ENCODE data around the gene SYF2.

- TF ChIP-seq CSDC2 (CRISPR knock-in tag; IDR thresholded peaks at IDR 0.05): no peak
- TF ChIP-seq ZNF8 (CRISPR knock-in tag; IDR thresholded peaks at IDR 0.05): no peak
- TF ChIP-seq ZFP3 (CRISPR knock-in tag; IDR thresholded peaks at IDR 0.05): no peak
- no peak for TF ChIP-seq GLIS3 (CRISPR knock-in tag; IDR thresholded peaks at IDR 0.05)
- no peak for TF ChIP-seq PATZ1 (CRISPR knock-in tag; IDR thresholded peaks at IDR 0.05; ENCODE audit: borderline replicate concordance)
- TF ChIP-seq ZNF565 (CRISPR knock-in tag; conservative IDR thresholded peaks at IDR 0.05; ENCODE audit: low read depth): no peak
- no peak for TF ChIP-seq CREB5 (CRISPR knock-in tag; IDR thresholded peaks at IDR 0.05; ENCODE audit: low read depth)
- no peak for TF ChIP-seq TSHZ2 (CRISPR knock-in tag; IDR thresholded peaks at IDR 0.05)
Observed at GRCh38 chr1:25208092-25208491, 24.2 kb downstream of the SYF2 start.
